ENCODE data around the gene GGA3.

Gene GGA3

DNA sequence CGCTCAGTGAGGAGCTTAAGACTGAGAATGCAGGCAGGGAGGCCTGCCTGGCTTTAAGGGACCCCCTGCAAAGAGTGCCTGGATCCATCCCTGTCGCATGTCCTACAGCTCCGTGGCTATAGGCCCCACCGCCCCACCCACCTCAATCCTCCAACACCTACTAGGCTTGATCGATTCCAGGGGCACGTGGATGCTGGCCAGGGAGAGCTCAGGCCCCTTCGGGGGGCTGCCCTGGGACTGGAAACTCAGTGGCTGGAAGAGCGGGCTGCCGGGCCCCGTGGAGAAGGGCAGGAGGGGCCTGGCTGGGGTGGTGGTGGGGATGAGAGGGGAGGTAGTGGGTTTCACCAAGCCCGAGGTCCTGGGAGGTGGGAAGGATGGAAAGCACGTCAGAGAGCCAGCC lies 22.2 kb downstream of the GGA3 start:
- no peak overlapping the region for H3K9ac ChIP-seq (ENCODE audit: low read depth in 1 of 2, low read length in 2 of 2)
- no peaks in the 10 kb centered on the region for H3K9me3 ChIP-seq (ENCODE audit: control insufficient read depth in 1 of 2, low read length in 2 of 2)
- peaks cover 70 to 97% of the 10 kb centered on the region in 2 donors for H3K36me3 ChIP-seq (ENCODE audit: control insufficient read depth in 1 of 2, insufficient read depth in 2 of 2, low read length in 2 of 2)
- no peaks in the 10 kb centered on the region for H3K27me3 ChIP-seq (ENCODE audit: control insufficient read depth in 1 of 2, insufficient read depth in 2 of 2, low read length in 2 of 2)
- no peak overlapping the region for H3K27ac ChIP-seq (ENCODE audit: low read depth, low read length)
- H3K4me1 ChIP-seq (ENCODE audit: control insufficient read depth in 1 of 2, insufficient read depth in 2 of 2, low read length in 2 of 2), result peaks cover 11 to 23% of the 10 kb centered on the region in 2 donors
- H3K4me3 ChIP-seq (ENCODE audit: low read depth in 1 of 2, low read length in 2 of 2), result no peak overlapping the region

DNA sequence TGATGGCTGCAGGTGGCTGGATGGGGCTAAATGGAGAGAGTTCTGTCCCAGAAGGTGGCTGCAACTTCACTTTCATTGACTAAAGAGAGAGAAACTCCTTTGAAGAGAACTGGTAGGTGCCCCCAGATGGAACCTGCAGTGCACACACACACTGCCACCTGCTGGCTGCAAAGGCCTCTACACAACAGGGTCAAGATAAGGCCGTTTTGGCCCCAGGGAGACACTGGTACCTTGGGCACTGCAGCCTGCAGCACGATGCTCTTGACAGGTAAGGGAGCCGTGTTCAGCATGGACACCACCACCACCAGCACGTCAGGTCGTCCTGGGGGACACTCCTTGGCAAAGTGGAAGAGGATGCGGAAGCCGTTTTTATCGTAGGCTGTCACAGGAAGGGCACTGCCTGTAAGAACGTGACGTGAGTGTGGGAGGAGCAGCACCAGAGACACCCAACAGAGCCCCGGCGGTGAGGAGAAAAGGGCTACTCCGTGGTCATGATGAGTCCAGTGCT lies 22.7 kb downstream of the GGA3 start:
- H3K9me3 ChIP-seq (ENCODE audit: control insufficient read depth in 1 of 2, low read length in 2 of 2), result no peaks in the 10 kb centered on the region
- H3K9ac ChIP-seq (ENCODE audit: low read depth in 1 of 2, low read length in 2 of 2), result peak overlapping the region in 1 of 2 donors; percentile 35
- H3K27me3 ChIP-seq (ENCODE audit: control insufficient read depth in 1 of 2, insufficient read depth in 2 of 2, low read length in 2 of 2), result no peaks in the 10 kb centered on the region
- H3K4me3 ChIP-seq (ENCODE audit: low read depth in 1 of 2, low read length in 2 of 2), result no peak overlapping the region
- H3K27ac ChIP-seq (ENCODE audit: low read depth, low read length), result no peak overlapping the region
- peaks cover 68 to 94% of the 10 kb centered on the region in 2 donors for H3K36me3 ChIP-seq (ENCODE audit: control insufficient read depth in 1 of 2, insufficient read depth in 2 of 2, low read length in 2 of 2)
- peaks cover 11 to 23% of the 10 kb centered on the region in 2 donors for H3K4me1 ChIP-seq (ENCODE audit: control insufficient read depth in 1 of 2, insufficient read depth in 2 of 2, low read length in 2 of 2)

DNA sequence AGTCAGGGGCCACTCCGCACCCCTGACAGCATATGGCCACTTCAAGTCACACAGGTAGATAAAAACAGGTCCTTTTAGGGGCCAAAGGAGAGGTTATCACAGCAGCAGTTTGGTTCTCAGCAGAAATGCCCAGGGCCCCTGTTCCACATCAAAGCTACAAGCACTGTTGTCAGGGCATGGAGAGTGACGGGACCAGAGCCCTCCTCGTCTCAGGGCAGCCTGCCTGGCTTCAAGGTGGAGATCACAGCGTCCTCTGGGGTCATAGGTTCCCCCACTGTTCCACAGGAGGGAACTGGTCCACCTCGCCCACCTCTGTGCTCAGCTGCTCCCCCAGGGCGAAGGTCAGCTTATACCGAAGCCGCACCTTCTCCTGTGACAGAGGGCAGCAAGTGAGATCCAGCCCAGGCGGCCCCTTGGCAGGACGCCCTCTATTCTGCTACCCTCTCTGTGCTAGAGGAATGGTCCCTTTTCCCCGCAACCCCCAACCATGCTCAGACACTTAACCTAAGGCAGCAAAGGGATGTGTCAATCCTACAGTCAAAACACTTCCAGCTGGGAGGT lies 23.3 kb downstream of the GGA3 start:
- no peak overlapping the region for H3K4me3 ChIP-seq (ENCODE audit: low read depth in 1 of 2, low read length in 2 of 2)
- H3K9me3 ChIP-seq (ENCODE audit: control insufficient read depth in 1 of 2, low read length in 2 of 2), result no peaks in the 10 kb centered on the region
- H3K9ac ChIP-seq (ENCODE audit: low read depth in 1 of 2, low read length in 2 of 2), result peak overlapping the region in 1 of 2 donors; percentile 35
- H3K36me3 ChIP-seq (ENCODE audit: control insufficient read depth in 1 of 2, insufficient read depth in 2 of 2, low read length in 2 of 2), result peaks cover 63 to 89% of the 10 kb centered on the region in 2 donors
- H3K4me1 ChIP-seq (ENCODE audit: control insufficient read depth in 1 of 2, insufficient read depth in 2 of 2, low read length in 2 of 2), result peaks cover 11 to 23% of the 10 kb centered on the region in 2 donors
- H3K27me3 ChIP-seq (ENCODE audit: control insufficient read depth in 1 of 2, insufficient read depth in 2 of 2, low read length in 2 of 2), result no peaks in the 10 kb centered on the region
- H3K27ac ChIP-seq (ENCODE audit: low read depth, low read length), result no peak overlapping the region

DNA sequence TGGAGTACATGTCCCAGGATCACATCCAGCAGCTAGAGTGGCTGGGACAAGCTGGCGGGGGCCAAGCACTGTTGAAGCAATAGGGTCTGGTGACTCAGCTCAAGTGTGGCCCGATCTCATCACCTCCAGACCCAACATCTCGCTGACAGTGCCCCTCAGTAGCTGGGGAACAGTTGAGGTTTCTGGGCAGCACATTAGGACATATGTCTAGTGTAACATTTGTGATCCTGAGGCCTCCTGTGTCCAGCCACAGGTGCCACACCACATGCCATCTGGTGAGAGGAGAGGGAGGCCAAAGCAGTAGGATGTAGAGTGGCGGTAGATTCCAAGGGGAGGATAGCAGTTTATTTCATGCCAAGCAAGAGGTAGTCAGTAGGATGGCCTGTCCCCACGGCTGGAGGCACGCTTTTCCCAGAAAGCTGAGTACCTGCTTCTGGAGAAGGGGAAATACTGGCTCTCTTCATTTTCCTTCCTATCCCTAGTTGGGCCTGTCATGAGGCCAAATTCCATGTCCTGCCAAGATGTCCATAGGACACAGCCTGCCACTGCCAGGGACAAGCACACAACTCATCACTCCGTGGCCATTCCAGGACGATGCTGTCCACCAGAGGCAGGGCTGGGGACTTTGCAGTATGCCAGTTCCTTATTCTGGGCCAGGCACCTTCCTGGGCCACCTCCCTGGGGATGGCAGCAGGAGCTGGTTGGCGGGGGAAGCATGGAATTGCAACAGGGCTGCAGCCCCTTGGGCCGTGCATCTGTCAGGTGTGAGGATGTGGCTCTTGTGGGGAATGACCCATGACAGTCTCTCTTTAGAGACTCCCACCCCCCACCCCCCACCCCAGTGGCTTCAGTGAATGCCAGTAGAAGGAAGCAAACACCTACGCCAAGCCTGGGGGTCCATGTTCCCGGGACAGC lies 24.0 kb downstream of the GGA3 start:
- Histone ChIP-seq H3K4me1 (ENCODE audit: control insufficient read depth in 1 of 2, insufficient read depth in 2 of 2, low read length in 2 of 2) (peaks cover 11 to 21% of the 10 kb centered on the region in 2 donors), H3K27me3 (ENCODE audit: control insufficient read depth in 1 of 2, insufficient read depth in 2 of 2, low read length in 2 of 2) (no peaks in the 10 kb centered on the region), H3K36me3 (ENCODE audit: control insufficient read depth in 1 of 2, insufficient read depth in 2 of 2, low read length in 2 of 2) (peaks cover 64 to 89% of the 10 kb centered on the region in 2 donors), H3K27ac (ENCODE audit: low read depth, low read length) (no peak overlapping the region), H3K9me3 (ENCODE audit: control insufficient read depth in 1 of 2, low read length in 2 of 2) (no peaks in the 10 kb centered on the region), H3K9ac (ENCODE audit: low read depth in 1 of 2, low read length in 2 of 2) (no peak overlapping the region), H3K4me3 (ENCODE audit: low read depth in 1 of 2, low read length in 2 of 2) (no peak overlapping the region)

DNA sequence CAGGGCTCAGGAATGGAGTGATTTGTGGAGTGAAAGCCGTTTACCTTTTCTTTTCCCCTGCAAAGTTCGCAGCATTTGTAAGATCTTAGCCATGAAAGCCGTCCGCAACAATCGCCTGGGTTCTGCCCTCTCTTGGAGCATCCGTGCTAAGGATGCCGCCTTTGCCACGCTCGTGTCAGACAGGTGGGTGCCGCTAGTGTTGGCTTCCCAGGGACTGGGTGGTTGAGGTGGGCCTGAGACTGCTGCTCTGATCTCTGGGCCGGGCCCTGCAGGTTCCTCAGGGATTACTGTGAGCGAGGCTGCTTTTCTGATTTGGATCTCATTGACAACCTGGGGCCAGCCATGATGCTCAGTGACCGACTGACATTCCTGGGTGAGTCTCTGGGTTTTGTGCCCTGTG lies 28.6 kb downstream of the GGA3 start:
- peaks cover 0 to 5% of the 10 kb centered on the region in 2 donors for H3K4me1 ChIP-seq (ENCODE audit: control insufficient read depth in 1 of 2, insufficient read depth in 2 of 2, low read length in 2 of 2)
- peaks cover 52 to 87% of the 10 kb centered on the region in 2 donors for H3K36me3 ChIP-seq (ENCODE audit: control insufficient read depth in 1 of 2, insufficient read depth in 2 of 2, low read length in 2 of 2)
- no peaks in the 10 kb centered on the region for H3K9me3 ChIP-seq (ENCODE audit: control insufficient read depth in 1 of 2, low read length in 2 of 2)
- H3K27me3 ChIP-seq (ENCODE audit: control insufficient read depth in 1 of 2, insufficient read depth in 2 of 2, low read length in 2 of 2), result no peaks in the 10 kb centered on the region
- H3K4me3 ChIP-seq (ENCODE audit: low read depth in 1 of 2, low read length in 2 of 2), result no peak overlapping the region
- H3K9ac ChIP-seq (ENCODE audit: low read depth in 1 of 2, low read length in 2 of 2), result no peak overlapping the region
- no peak overlapping the region for H3K27ac ChIP-seq (ENCODE audit: low read depth, low read length)

DNA sequence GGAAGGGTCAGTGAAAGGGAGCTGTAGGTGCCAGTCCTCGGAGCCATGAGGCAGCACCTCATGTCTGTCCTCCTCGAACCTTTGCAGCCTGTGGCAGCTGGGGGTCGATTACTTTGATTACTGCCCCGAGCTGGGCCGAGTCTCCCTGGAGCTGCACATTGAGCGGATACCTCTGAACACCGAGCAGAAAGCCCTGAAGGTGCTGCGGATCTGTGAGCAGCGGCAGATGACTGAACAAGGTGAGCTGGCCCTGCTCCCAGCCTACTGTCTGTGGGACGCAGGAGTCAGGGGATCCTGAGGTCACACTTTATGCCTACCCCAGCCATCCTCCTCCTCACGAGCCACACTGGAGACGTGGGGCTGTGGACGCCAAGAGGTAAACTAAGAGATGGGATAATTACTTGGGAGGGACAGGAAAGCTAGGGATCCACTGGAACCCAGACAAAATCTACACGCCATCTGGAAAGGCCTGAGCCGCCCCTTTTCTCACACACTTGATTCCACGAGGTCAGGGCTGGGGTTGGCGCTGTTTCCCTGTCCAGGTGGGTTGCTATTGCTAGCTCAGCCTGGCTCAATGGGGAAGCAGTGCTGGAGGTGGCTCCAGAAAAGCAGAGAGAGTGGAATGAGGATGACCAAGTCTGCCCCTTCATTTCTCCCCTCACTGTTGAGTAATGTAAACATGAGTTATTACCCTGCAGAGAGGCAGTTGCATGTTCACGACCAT lies 29.5 kb downstream of the GGA3 start:
- no peak overlapping the region for H3K9ac ChIP-seq (ENCODE audit: low read depth in 1 of 2, low read length in 2 of 2)
- no peaks in the 10 kb centered on the region for H3K9me3 ChIP-seq (ENCODE audit: control insufficient read depth in 1 of 2, low read length in 2 of 2)
- H3K27ac ChIP-seq (ENCODE audit: low read depth, low read length), result no peak overlapping the region
- H3K4me1 ChIP-seq (ENCODE audit: control insufficient read depth in 1 of 2, insufficient read depth in 2 of 2, low read length in 2 of 2), result peaks cover 0 to 5% of the 10 kb centered on the region in 2 donors
- H3K36me3 ChIP-seq (ENCODE audit: control insufficient read depth in 1 of 2, insufficient read depth in 2 of 2, low read length in 2 of 2), result peaks cover 45 to 83% of the 10 kb centered on the region in 2 donors
- no peak overlapping the region for H3K4me3 ChIP-seq (ENCODE audit: low read depth in 1 of 2, low read length in 2 of 2)
- H3K27me3 ChIP-seq (ENCODE audit: control insufficient read depth in 1 of 2, insufficient read depth in 2 of 2, low read length in 2 of 2), result no peaks in the 10 kb centered on the region

DNA sequence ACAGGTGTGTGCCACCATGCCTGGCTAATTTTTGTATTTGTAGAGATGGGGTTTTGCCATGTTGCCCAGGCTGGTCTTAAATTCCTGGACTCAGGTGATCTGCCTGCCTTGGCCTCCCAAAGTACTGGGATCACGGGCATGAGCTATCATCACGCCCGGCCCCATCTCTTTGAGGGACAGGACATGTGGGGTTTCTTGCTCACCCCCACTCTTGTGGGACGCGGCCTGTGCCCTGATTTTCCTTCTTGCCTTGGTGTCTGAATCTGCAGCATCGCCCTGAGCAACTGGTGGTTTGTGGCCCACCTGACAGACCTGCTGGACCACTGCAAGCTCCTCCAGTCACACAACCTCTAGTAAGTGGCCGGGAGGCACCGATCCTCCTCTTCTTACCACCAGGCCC lies 30.3 kb downstream of the GGA3 start:
- Histone ChIP-seq H3K4me1 (ENCODE audit: control insufficient read depth in 1 of 2, insufficient read depth in 2 of 2, low read length in 2 of 2) (peaks cover 0 to 5% of the 10 kb centered on the region in 2 donors), H3K27me3 (ENCODE audit: control insufficient read depth in 1 of 2, insufficient read depth in 2 of 2, low read length in 2 of 2) (no peaks in the 10 kb centered on the region), H3K27ac (ENCODE audit: low read depth, low read length) (no peak overlapping the region), H3K9ac (ENCODE audit: low read depth in 1 of 2, low read length in 2 of 2) (no peak overlapping the region), H3K36me3 (ENCODE audit: control insufficient read depth in 1 of 2, insufficient read depth in 2 of 2, low read length in 2 of 2) (peaks cover 45 to 83% of the 10 kb centered on the region in 2 donors), H3K9me3 (ENCODE audit: control insufficient read depth in 1 of 2, low read length in 2 of 2) (no peaks in the 10 kb centered on the region), H3K4me3 (ENCODE audit: low read depth in 1 of 2, low read length in 2 of 2) (no peak overlapping the region)

DNA sequence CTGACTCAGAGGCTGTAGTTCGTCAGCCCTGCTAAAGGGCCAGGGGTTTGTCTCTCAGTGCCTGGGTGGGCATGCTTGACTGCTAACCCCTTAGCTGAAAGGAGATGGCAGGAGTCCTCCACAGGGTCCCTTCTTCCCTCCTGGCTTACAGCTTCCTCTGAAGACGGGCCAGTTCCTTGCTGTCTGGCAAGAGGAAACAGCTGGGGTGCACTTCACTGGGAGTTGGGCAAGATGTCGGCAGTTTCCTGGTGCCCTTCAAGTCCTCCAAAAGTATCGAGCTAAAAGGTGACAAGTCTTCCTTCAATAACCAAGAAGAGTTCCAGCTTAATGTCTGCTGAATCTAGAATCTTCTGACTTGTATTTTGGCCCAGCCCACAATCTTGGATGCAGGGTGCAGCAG lies 32.6 kb downstream of the GGA3 start:
- no peak overlapping the region for H3K9ac ChIP-seq (ENCODE audit: low read depth in 1 of 2, low read length in 2 of 2)
- H3K27ac ChIP-seq (ENCODE audit: low read depth, low read length), result no peak overlapping the region
- H3K36me3 ChIP-seq (ENCODE audit: control insufficient read depth in 1 of 2, insufficient read depth in 2 of 2, low read length in 2 of 2), result peaks cover 38 to 77% of the 10 kb centered on the region in 2 donors
- no peak overlapping the region for H3K4me3 ChIP-seq (ENCODE audit: low read depth in 1 of 2, low read length in 2 of 2)
- H3K4me1 ChIP-seq (ENCODE audit: control insufficient read depth in 1 of 2, insufficient read depth in 2 of 2, low read length in 2 of 2), result peaks cover 0 to 5% of the 10 kb centered on the region in 2 donors
- no peaks in the 10 kb centered on the region for H3K9me3 ChIP-seq (ENCODE audit: control insufficient read depth in 1 of 2, low read length in 2 of 2)
- H3K27me3 ChIP-seq (ENCODE audit: control insufficient read depth in 1 of 2, insufficient read depth in 2 of 2, low read length in 2 of 2), result no peaks in the 10 kb centered on the region

DNA sequence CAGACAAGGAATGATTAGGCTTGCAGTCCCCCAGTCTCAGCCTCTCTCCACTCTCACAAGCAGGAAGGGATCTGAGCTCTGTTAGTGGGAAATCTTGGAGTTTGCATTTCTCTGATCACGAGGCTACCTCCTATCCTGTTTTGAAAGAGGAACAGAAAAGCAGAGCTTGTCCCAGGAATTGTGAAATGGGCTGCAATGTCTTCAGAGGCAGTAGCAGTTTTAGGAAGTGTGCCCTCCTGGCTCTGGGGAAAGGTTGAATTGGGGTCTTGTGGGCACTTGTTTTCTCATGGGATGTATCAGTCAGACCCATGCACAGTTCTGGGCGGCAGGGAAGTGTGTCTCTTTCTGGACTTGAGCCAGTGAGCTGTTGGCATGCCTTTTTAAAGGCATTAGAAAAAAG lies 33.1 kb downstream of the GGA3 start:
- Histone ChIP-seq H3K27me3 (ENCODE audit: control insufficient read depth in 1 of 2, insufficient read depth in 2 of 2, low read length in 2 of 2) (no peaks in the 10 kb centered on the region), H3K4me3 (ENCODE audit: low read depth in 1 of 2, low read length in 2 of 2) (no peak overlapping the region), H3K4me1 (ENCODE audit: control insufficient read depth in 1 of 2, insufficient read depth in 2 of 2, low read length in 2 of 2) (peaks cover 0 to 5% of the 10 kb centered on the region in 2 donors), H3K27ac (ENCODE audit: low read depth, low read length) (no peak overlapping the region), H3K36me3 (ENCODE audit: control insufficient read depth in 1 of 2, insufficient read depth in 2 of 2, low read length in 2 of 2) (peaks cover 38 to 82% of the 10 kb centered on the region in 2 donors), H3K9me3 (ENCODE audit: control insufficient read depth in 1 of 2, low read length in 2 of 2) (no peaks in the 10 kb centered on the region), H3K9ac (ENCODE audit: low read depth in 1 of 2, low read length in 2 of 2) (no peak overlapping the region)

DNA sequence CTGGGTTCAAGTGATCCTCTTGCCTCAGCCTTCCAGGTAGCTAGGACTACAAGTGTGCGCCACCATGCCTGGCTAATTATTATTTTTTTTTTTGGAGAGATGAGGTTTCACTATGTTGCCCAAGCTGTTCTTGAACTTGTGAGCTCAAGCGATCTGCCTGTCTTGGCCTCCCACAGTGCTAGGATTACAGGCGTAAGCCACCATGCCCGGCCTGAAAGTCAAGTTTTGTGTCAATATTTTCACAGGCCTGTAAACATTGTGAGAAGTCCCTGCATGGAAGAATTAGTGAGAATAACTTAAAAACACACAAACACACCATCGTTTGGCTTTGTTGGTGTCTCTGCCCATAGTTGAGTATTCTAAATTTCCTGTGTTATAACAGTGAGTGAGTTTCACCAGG lies 33.7 kb downstream of the GGA3 start:
- no peaks in the 10 kb centered on the region for H3K27me3 ChIP-seq (ENCODE audit: control insufficient read depth in 1 of 2, insufficient read depth in 2 of 2, low read length in 2 of 2)
- peaks cover 33 to 81% of the 10 kb centered on the region in 2 donors for H3K36me3 ChIP-seq (ENCODE audit: control insufficient read depth in 1 of 2, insufficient read depth in 2 of 2, low read length in 2 of 2)
- H3K27ac ChIP-seq (ENCODE audit: low read depth, low read length), result no peak overlapping the region
- H3K9ac ChIP-seq (ENCODE audit: low read depth in 1 of 2, low read length in 2 of 2), result no peak overlapping the region
- H3K4me1 ChIP-seq (ENCODE audit: control insufficient read depth in 1 of 2, insufficient read depth in 2 of 2, low read length in 2 of 2), result peaks cover 0 to 5% of the 10 kb centered on the region in 2 donors
- no peaks in the 10 kb centered on the region for H3K9me3 ChIP-seq (ENCODE audit: control insufficient read depth in 1 of 2, low read length in 2 of 2)
- no peak overlapping the region for H3K4me3 ChIP-seq (ENCODE audit: low read depth in 1 of 2, low read length in 2 of 2)
